Measurements from ENCODE around the gene C16orf89.
"Not testable (repeated sequence)": the region's sequence is repeated elsewhere in the genome, so short reads cannot be mapped to it uniquely, and the experiment has no call there.

C16orf89 gene

GRCh38 chr16:5046914-5047313 is 18.8 kb downstream of the C16orf89 start:
- TF ChIP-seq CTCF (IDR thresholded peaks at IDR 0.05; ENCODE audit: insufficient read depth, low read length, poor library complexity, severe bottlenecking) = no peak

GRCh38 chr16:5045499-5046115 is 20.1 kb downstream of the C16orf89 start:
- no peaks in the 10 kb centered on the region for H3K36me3 ChIP-seq (ENCODE audit: control insufficient read depth, insufficient read depth, low read length)
- TF ChIP-seq CTCF (IDR thresholded peaks at IDR 0.05; ENCODE audit: insufficient read depth, low read length, poor library complexity, severe bottlenecking) = no peak
- H3K27me3 ChIP-seq (replicated peaks; ENCODE audit: control insufficient read depth, insufficient read depth, low read length) = no peaks in the 10 kb centered on the region
- DNase-seq (ENCODE audit: extremely low read depth, insufficient read length) = no peak
- H3K4me3 ChIP-seq (replicated peaks; ENCODE audit: low read depth, low read length) = no peak overlapping the region

More at GRCh38 chr16:5046914-5047313, 18.8 kb downstream of the C16orf89 start:
- H3K4me3 ChIP-seq (replicated peaks; ENCODE audit: low read depth, low read length) = no peak overlapping the region
- H3K27me3 ChIP-seq (replicated peaks; ENCODE audit: control insufficient read depth, insufficient read depth, low read length) = no peaks in the 10 kb centered on the region
- DNase-seq (ENCODE audit: extremely low read depth, insufficient read length) = no peak
- no peaks in the 10 kb centered on the region for H3K36me3 ChIP-seq (ENCODE audit: control insufficient read depth, insufficient read depth, low read length)

DNA sequence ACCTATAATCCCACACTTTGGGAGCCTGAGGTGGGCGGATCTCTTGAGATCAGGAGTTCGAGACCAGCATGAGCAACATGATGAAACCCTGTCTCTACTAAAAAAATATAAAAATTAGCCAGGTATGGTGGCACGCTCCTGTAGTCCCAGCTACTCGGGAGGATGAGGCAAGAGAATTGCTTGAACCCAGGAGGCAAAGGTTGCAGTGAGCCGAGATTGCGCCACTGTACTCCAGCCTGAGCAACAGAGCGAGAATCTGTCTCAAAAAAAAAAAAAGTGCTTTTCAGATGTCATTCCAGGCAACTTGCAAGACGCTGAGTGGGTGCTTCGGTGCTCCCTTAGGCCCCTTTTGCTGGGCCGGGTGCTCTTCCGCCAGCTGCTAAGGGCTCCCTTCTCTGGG is 21.2 kb downstream of the C16orf89 start:
- H3K27me3 ChIP-seq (replicated peaks; ENCODE audit: control insufficient read depth, insufficient read depth, low read length); H3K4me3 ChIP-seq (replicated peaks; ENCODE audit: low read depth, low read length); DNase-seq (ENCODE audit: extremely low read depth, insufficient read length); H3K36me3 ChIP-seq (ENCODE audit: control insufficient read depth, insufficient read depth, low read length): not testable (repeated sequence)

GRCh38 chr16:5044011-5044540 is 21.7 kb downstream of the C16orf89 start:
- H3K27me3 ChIP-seq (replicated peaks; ENCODE audit: control insufficient read depth, insufficient read depth, low read length) = no peaks in the 10 kb centered on the region
- no peak for TF ChIP-seq CTCF (IDR thresholded peaks at IDR 0.05; ENCODE audit: insufficient read depth, low read length, poor library complexity, severe bottlenecking)

DNA sequence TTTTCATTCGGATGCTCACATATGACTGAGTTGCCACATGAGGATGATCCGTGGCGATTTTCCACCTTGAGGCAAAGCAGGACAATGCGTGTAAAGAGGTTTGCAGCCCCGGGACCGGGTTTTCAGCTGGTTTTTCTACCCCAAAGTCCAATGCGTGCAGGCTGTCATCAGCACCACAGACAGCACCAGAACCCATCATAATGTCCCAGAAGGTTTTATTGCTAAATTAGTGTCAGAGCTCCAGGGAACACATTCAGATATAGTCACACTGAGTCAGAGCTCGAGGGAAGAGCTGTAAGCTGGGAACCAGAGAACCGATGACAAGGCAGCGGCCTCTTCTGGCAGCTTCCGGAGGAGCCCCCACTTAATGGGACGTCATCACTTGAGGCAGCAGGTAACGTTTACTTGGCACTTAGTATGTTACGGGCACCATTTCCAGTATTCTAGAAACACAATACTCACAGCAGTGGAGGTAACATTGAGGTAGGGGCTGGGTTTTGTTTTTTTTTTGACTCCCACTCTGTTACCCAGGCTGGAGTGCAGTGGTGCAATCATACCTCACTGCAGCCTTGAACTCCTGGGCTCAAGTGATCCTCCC is 23.1 kb downstream of the C16orf89 start:
- no peaks in the 10 kb centered on the region for H3K36me3 ChIP-seq (ENCODE audit: control insufficient read depth, insufficient read depth, low read length)
- no peak overlapping the region for H3K4me3 ChIP-seq (replicated peaks; ENCODE audit: low read depth, low read length)
- H3K27me3 ChIP-seq (replicated peaks; ENCODE audit: control insufficient read depth, insufficient read depth, low read length) = no peaks in the 10 kb centered on the region
- DNase-seq (ENCODE audit: extremely low read depth, insufficient read length) = no peak
- no peak for TF ChIP-seq CTCF (IDR thresholded peaks at IDR 0.05; ENCODE audit: insufficient read depth, low read length, poor library complexity, severe bottlenecking)

More at GRCh38 chr16:5044011-5044540, 21.7 kb downstream of the C16orf89 start:
- Histone ChIP-seq H3K36me3 (ENCODE audit: control insufficient read depth, insufficient read depth, low read length) (no peaks in the 10 kb centered on the region), H3K4me3 (replicated peaks; ENCODE audit: low read depth, low read length) (no peak overlapping the region)
- DNase-seq (ENCODE audit: extremely low read depth, insufficient read length) = no peak

DNA sequence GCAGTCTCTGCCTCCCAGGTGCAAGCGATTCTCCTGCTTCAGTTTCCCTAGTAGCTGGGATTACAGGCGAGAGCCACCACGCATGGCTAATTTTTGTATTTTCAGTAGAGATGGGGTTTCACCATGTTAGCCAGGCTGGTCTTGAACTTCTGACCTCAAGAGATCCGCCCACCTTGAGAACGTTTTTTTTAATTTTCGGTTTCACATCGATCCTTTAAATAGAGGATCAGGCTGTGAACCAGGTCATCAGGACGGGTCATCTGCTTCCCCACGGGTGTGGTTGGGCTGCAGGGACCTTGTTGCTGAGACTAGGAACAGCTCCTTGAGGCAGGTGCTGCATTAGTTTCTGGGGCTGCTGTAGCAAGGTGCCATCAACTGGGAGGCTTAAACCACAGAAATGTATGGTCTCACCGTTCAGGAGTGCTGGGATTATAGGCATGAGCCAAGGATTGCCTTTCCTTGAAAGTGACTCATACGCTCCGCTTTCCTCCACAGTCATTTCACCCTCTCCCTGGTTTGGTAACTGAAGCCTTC is 24.1 kb downstream of the C16orf89 start:
- TF ChIP-seq CTCF (IDR thresholded peaks at IDR 0.05; ENCODE audit: insufficient read depth, low read length, poor library complexity, severe bottlenecking) = no peak
- Histone ChIP-seq H3K4me3 (replicated peaks; ENCODE audit: low read depth, low read length) (no peak overlapping the region; the same call in 1 of the 2 replicates), H3K36me3 (ENCODE audit: control insufficient read depth, insufficient read depth, low read length) (no peaks in the 10 kb centered on the region), H3K27me3 (replicated peaks; ENCODE audit: control insufficient read depth, insufficient read depth, low read length) (no peaks in the 10 kb centered on the region)
- DNase-seq (ENCODE audit: extremely low read depth, insufficient read length) = peak; percentile 52
